ENCODE results near the gene MYOD1.

The MYOD1 gene

GRCh38 chr11:17750013-17750800, 30.8 kb downstream of the MYOD1 start:
- DNase-seq = no peak

GRCh38 chr11:17750801-17751165, 31.4 kb downstream of the MYOD1 start:
- no peak for DNase-seq

- no peak for DNase-seq
Measured at GRCh38 chr11:17751558-17751957, 32.2 kb downstream of the MYOD1 start.

- no peak for DNase-seq
Measured at GRCh38 chr11:17752144-17752543, 32.8 kb downstream of the MYOD1 start.

GRCh38 chr11:17753153-17753552, 33.8 kb downstream of the MYOD1 start:
- no peak for DNase-seq

- no peak for DNase-seq
Measured at GRCh38 chr11:17753641-17754040, 34.3 kb downstream of the MYOD1 start.

GRCh38 chr11:17755891-17756290, 36.5 kb downstream of the MYOD1 start:
- DNase-seq = no peak

- DNase-seq = no peak
Measured at GRCh38 chr11:17760102-17761029, 41.0 kb downstream of the MYOD1 start.

- no peak for DNase-seq
Measured at GRCh38 chr11:17762309-17762974, 43.1 kb downstream of the MYOD1 start.

GRCh38 chr11:17763244-17763643, 43.9 kb downstream of the MYOD1 start:
- DNase-seq = no peak

GRCh38 chr11:17763703-17764102, 44.3 kb downstream of the MYOD1 start:
- no peak for DNase-seq

- no peak for DNase-seq
Measured at GRCh38 chr11:17764446-17765218, 45.3 kb downstream of the MYOD1 start.

GRCh38 chr11:17765356-17766072, 46.1 kb downstream of the MYOD1 start:
- DNase-seq = no peak

- no peak for DNase-seq
Measured at GRCh38 chr11:17766073-17766359, 46.6 kb downstream of the MYOD1 start.

GRCh38 chr11:17766590-17766989, 47.2 kb downstream of the MYOD1 start:
- no peak for DNase-seq

- DNase-seq = no peak
Measured at GRCh38 chr11:17767301-17767885, 48.0 kb downstream of the MYOD1 start.

GRCh38 chr11:17767914-17768313, 48.5 kb downstream of the MYOD1 start:
- no peak for DNase-seq

GRCh38 chr11:17768547-17768946, 49.2 kb downstream of the MYOD1 start:
- no peak for DNase-seq

- no peak for DNase-seq
Measured at GRCh38 chr11:17769218-17769617, 49.8 kb downstream of the MYOD1 start.

GRCh38 chr11:17770048-17770652, 50.8 kb downstream of the MYOD1 start:
- DNase-seq = no peak

GRCh38 chr11:17770917-17771316, 51.5 kb downstream of the MYOD1 start:
- DNase-seq = no peak
